ENCODE measurements around the gene PAAF1.

Gene PAAF1

GRCh38 chr11:73944901-73945300, 68.1 kb downstream of the PAAF1 start:
- DNase-seq (ENCODE audit: low read depth in 1 of 2, low spot score in 1 of 2), result no peak

- DNase-seq (ENCODE audit: low read depth in 1 of 2, low spot score in 1 of 2), result no peak
Observed at GRCh38 chr11:73945396-73945795, 68.6 kb downstream of the PAAF1 start.

- no peak for DNase-seq (ENCODE audit: low read depth in 1 of 2, low spot score in 1 of 2)
Observed at GRCh38 chr11:73946798-73947458, 70.1 kb downstream of the PAAF1 start.

GRCh38 chr11:73949246-73949645, 72.4 kb downstream of the PAAF1 start:
- DNase-seq (ENCODE audit: low read depth in 1 of 2, low spot score in 1 of 2), result no peak

- no peak for DNase-seq (ENCODE audit: low read depth in 1 of 2, low spot score in 1 of 2)
Observed at GRCh38 chr11:73949912-73950311, 73.1 kb downstream of the PAAF1 start.

GRCh38 chr11:73950869-73951710, 74.3 kb downstream of the PAAF1 start, which contains the start of gene DNAJB13:
DNAJB13 (plus strand) TSS chr11:73951026; CDS start chr11:73951070, 44 bp downstream.
- no peak for DNase-seq (ENCODE audit: low read depth in 1 of 2, low spot score in 1 of 2)

- DNase-seq (ENCODE audit: low read depth in 1 of 2, low spot score in 1 of 2), result no peak
Observed at GRCh38 chr11:73951797-73952196, 75.0 kb downstream of the PAAF1 start.

GRCh38 chr11:73956876-73957653, 80.3 kb downstream of the PAAF1 start:
- DNase-seq (ENCODE audit: low read depth in 1 of 2, low spot score in 1 of 2), result no peak

- DNase-seq (ENCODE audit: low read depth in 1 of 2, low spot score in 1 of 2), result no peak
Observed at GRCh38 chr11:73957654-73958361, 81.0 kb downstream of the PAAF1 start.

- no peak for DNase-seq (ENCODE audit: low read depth in 1 of 2, low spot score in 1 of 2)
Observed at GRCh38 chr11:73958521-73959141, 81.8 kb downstream of the PAAF1 start.

GRCh38 chr11:73961321-73961720, 84.5 kb downstream of the PAAF1 start:
- DNase-seq (ENCODE audit: low read depth in 1 of 2, low spot score in 1 of 2), result no peak

GRCh38 chr11:73962101-73962705, 85.4 kb downstream of the PAAF1 start:
- no peak for DNase-seq (ENCODE audit: low read depth in 1 of 2, low spot score in 1 of 2)

GRCh38 chr11:73963861-73964260, 87.1 kb downstream of the PAAF1 start:
- no peak for DNase-seq (ENCODE audit: low read depth in 1 of 2, low spot score in 1 of 2)

GRCh38 chr11:73965076-73965763, 88.4 kb downstream of the PAAF1 start:
- no peak for DNase-seq (ENCODE audit: low read depth in 1 of 2, low spot score in 1 of 2)

GRCh38 chr11:73965764-73966121, 88.9 kb downstream of the PAAF1 start:
- DNase-seq (ENCODE audit: low read depth in 1 of 2, low spot score in 1 of 2), result no peak

GRCh38 chr11:73968356-73968966, 91.7 kb downstream of the PAAF1 start:
- DNase-seq (ENCODE audit: low read depth in 1 of 2, low spot score in 1 of 2), result no peak

GRCh38 chr11:73969091-73969490, 92.3 kb downstream of the PAAF1 start:
- no peak for DNase-seq (ENCODE audit: low read depth in 1 of 2, low spot score in 1 of 2)

- DNase-seq (ENCODE audit: low read depth in 1 of 2, low spot score in 1 of 2), result no peak
Observed at GRCh38 chr11:73969991-73970800, 93.4 kb downstream of the PAAF1 start.
